ENCODE results near the gene PPIC.
"Not testable (repeated sequence)": the region's sequence is repeated elsewhere in the genome, so short reads cannot be mapped to it uniquely, and the experiment has no call there.

The PPIC gene

DNA sequence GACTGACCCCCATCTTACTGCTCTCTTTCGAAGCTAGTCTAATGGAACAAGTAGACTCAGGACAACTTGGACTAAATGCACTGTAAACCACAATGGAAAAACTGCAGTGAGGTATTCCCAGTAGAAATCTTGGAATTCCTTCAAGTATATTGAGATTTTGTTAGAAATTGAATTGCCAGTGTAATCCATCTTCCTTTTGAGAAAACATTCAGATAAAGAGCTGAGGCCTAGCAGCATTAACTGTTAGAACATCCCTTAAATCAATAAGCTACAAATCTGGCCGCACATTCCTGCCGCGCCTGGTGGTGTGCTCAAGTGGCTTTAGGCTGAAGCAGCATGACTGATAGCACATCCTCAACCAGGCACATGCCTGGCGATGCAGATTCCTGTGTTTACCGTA is 29.3 kb downstream of the PPIC start:
- no peak for DNase-seq

DNA sequence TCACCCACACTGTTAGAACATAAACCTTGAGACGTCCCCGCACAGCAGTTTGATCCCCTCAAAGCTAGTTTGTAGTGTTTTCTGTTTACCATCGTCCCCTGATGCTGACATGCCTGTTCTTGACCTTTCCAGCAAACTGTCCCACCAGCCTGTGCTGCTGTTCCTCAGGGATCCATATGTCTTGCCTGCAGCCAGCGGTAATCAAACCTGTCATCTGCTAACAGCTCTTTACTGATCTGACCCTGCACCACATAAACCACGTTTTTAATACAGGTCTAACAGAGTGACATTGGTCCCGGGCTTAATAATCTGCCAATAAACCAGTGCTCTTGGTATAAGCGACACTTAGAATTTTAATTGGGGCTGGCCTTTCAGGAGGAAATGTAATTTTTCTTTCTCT is 34.7 kb downstream of the PPIC start:
- DNase-seq, result no peak

DNA sequence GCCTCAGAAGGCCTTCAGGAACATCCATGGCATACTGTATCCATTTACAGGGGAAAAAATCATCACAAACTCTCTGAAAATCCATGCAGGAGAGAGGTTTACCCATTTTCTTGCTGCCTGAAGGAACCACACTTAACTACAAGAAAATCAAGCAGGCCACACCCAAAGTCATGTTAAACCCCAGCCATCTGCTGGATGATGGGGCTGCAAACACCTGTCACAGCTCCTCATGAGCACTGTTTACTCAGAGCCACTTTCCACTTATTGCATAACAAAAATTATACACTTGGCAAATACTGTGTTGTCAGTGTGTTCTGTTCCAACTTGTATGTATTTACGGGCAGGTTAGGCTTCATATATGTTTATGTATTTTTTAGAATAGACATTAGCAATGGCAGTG is 35.8 kb downstream of the PPIC start:
- no peak for DNase-seq

DNA sequence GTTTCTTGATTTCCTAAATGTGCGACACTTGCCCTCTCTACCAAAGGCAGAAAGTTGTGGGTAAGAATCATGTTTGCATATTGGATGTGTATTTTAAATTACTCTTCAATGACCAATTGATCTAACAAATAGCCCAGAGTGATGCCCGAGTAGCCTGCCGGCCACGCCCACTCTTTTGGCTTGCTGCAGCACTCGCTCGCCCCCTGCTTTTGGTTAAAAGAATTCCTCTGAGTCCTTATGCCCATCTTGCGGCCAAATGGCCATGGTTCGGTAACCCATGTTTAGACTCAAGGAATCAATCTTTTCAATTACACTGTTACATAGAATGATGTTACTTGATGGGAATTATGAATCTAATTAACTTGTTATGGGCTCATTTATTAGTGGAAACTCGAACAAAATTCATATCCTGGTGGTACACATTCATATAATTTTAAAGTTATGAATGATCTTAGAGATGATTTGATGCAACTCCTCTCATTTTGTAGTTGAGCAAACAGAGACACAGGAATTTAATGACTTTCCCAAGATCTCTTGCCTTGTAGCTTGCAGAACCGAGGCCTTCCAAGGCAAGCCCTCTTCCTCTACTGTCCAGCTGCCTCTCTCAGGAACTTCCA is 36.5 kb downstream of the PPIC start:
- DNase-seq, result no peak

DNA sequence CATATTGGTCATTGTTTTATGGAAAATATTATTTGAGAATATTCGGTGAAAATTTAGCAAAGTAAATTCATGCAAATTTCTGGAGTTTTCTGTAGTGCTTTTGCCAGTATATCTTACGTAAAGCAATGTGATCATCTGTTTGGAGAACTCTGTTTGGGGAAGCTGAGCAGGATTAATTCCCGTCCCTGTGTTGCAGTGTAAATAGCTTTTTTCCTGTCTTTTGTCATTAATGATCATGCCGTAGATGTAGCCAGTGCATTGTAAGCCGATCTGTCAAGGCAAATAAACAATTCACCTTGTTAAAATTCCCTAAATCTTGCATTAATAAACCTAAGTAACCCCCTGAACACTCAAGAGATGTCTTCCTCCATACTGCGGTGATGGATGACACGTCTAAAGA is 39.2 kb downstream of the PPIC start:
- DNase-seq, result no peak

DNA sequence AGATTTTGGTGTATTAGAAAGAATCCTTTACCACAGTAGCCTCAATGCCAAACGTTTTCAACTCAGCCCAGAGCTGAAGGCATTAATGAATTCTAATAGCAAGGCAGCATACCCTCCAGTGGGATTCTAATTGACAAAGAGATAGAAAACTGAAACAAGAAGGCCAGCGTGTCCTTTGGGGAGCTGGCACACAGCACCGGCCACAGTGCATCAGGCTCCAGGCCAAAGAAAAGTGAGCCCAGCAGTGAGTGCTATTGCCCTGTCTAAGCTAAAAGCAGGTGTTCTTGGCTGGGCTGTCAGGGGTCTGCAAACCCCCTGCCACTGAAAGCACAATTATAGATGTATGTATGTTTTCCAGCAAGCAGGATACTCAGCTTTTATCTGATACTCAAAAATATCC is 40.4 kb downstream of the PPIC start:
- no peak for DNase-seq

DNA sequence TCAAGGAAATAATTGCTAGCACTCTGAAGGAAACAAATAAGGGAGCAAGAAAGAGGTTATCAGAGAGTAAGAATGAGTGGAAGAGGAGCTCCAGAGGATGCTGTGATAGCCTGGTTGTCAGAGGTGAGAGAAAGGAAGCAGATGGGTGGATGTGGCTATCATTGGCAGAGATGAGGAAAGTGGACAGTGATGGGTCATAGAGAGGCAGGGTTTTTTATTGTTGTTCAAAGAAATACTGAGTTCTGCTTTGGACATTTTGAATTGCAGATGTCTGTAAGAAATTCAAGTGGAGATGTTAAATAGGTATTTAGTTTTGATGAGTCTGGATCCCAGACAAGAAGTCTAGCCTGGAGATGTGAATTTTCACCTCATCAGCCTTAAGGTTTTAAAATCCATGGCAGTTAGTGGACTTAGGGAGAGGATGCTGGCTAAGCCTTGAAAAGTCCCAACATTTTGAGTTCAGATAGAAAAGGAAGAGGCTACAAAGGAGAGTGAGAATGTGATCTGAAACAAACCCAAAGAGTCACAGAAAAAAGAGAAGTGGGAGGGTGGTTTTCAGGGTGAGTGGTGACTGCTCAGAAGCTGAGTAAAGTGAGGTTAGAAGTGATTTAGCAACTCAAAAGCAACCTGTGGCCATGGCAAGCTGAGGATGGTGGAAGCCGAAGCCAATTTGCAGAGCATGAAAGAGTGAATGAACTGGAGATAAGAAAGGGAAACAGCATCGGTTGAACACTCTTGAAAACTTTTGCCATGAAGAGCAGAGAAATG is 50.4 kb downstream of the PPIC start:
- DNase-seq, result no peak

DNA sequence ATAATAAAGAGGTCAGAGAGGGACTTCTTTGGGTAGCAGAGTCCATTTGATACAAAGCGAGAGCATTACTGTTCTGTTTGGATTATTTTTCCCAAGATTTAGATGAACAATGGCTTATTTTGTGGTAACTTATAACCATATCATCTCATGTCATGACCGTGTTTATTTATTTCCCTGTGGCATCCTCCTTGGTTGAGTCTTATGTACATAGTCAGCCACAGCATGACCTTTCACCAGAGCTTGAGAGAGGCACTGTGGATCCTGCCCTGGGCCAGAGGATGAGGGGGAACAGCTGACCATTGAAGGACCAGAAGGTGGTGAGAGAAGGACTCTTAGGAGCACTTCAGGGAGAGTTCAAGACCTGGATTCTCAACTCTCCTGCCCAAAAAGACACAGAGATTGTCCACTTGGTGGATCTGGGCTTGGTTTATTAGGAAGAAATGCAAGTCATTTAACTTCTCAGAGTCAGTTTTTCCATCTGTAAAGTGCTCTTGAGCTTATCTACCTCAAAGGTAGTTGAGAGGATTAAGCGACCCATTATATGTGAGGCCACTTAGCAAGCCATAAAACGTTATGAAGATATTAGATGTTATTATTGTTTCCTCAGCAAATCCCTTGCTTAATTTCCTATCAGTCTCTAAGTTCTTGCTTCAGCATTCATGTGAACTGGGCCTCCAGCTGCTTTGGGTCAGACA is 51.4 kb downstream of the PPIC start:
- DNase-seq, result no peak

DNA sequence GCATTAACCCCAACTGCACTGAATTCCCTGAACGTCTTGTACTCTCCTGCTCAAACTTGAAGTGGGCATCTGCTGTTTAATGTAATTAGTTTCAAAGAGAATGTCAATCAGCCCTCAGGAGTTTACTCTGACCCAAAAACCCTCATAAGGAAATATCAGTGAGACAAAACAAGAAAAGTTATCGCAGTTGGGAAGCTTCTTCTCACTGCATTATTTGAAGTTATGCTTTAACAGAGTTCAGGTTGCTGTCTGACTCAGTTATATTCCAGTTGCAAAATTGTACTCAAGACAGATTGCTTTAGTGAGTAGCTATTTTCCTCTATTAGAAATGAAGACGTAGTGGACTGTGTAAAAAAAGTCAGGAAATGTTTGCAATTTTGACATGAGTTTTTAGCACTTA is 52.1 kb downstream of the PPIC start:
- DNase-seq, result no peak

DNA sequence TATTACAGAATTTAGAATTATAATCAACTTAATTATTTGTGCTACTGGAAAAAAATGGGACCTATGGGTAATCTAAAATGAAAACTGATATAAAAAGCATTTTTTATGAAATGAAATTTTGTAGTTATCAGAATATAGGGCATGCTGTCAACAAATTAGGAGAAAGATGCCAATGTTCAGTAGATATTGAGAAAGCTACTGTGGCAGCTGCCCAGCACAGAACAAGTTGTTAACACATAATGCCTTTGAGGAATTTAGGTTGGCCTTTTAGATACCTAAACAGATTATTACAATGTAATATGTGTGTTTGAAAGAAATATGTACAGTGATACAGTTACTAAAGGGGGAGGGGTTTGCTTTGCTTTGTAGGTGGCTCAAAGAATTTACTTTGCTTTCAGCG is 54.1 kb downstream of the PPIC start:
- no peak for DNase-seq

DNA sequence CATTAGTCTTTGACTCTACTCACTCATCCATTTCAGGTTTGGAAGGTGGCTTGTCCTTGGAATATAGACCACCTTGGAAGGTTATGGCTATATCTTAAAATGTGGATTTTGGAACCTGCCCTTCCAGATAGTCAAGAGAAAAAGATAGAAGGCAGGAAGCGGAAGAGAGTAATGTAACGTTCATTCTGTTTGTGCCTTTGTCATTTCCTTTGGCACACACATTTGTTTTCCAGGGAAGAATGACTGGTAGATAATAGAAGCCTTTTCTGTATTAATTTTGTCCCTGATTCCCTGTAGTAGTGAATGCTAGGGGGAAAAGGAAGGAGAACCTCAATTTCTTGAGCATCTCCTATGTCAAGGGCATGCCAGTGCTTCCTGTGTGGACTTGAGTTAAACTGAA is 54.7 kb downstream of the PPIC start:
- DNase-seq, result no peak

DNA sequence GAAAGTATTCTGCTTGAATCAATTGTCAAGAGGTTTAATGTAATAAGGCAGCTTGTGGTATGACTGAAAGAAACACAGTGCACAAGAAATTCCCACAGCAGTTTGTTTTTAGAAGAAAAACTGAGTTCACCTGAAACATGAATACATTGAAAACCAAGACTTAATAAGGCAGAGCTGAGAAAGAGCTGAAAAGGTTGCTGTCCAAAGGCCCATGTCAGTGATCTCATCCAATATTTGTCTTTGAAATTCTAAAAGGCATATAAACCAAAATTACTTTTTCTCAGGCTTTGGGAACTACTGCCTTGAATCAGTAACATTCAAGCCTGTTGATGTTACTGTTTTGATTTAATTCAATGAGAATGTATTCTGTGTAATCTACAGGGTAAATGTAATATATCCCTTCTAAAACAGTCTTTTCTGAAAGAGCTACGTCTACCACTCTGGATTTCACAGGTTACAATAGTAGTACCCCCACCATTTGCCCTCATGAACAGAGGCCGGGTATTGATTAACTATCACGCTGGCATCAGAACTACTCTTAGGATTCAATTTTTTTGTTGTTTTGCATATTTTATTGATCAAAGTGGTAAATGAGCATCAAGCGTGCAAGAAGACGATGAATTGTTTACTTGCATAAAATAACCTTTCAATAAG is 57.8 kb downstream of the PPIC start:
- no peak for DNase-seq

DNA sequence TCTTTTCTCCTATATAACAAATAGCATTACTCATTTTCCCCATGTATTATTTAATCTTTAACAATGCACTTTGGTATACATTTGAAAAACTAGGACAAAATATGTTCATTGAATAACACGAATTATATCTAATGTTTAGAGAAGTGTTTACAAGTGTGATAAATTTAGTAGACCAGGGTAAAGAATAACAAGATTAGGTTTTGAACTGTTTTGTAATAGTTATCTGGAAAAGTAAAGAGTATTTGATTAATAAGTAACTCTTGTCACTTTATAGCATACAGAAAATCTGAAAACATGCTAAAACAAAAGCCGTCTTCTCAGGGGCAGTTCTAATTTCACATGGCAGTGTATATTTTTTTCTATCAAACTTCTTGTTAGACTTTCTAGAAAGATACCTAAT is 58.5 kb downstream of the PPIC start:
- DNase-seq, result no peak

DNA sequence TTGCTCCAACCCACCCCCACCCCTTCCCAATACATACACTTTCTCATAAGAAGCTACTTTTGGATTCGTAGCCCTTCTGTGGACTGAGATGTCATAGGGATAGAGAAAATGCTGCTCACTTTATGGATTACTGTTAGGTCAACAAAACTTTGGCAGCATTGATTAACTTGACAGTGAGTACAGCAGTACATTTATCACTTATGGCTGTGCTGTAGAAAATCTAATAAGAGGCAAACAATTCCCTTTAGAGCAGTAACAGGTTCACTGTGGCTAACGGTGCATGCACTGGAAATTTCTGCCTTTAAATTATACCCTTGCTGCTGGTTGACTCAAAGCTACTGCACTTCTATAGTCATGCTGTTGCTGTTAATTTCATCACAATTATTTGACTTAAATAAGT is 59.2 kb downstream of the PPIC start:
- no peak for DNase-seq

DNA sequence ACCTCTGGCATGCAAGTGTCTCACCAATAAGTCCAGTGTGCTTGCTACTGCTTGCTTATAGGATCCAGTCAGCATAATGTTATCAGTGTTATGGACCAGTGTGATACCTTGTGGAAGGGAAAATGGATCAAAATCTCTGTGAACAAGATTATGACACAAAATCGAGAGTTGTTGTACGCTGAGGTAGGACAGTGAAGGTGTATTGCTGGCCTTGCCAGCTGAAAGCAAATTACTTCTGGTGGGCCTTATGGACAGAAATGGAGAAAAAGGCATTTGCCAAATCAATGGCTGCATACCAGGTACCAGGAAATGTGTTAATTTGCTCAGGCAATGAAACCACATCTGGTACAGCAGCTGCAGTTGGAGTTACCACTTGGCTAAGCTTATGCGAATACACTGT is 62.3 kb downstream of the PPIC start:
- DNase-seq, result not testable (repeated sequence)

DNA sequence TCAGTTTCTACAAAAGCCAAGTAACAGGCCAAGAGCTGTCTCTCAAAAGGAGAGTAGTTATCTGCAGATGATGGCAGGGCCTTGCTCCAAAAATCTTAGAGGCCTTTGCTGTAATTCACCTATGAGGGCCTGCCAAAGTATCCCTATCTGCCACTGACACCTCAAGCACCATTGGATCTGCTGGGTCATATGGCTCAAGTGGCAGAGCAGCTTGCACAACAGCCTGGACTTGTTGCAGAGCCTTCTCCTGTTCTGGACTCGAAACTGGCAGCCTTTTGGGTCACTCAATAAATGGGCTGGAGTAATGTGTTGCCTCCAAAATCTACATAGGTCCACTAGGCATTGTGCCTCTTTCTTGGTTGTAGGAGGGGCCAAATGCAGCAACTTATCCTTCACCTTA is 62.8 kb downstream of the PPIC start:
- not testable (repeated sequence) for DNase-seq
